ENCODE results near the gene UNC13A. TPM values are rescaled to one million over a fixed set of nuclear protein-coding genes. Genes with fewer than 3 reads are reported as not detected.
A peak's percentile ranks its signal among the peaks of the same experiment; 100 is the strongest.
"Not testable (repeated sequence)": the region's sequence is repeated elsewhere in the genome, so short reads cannot be mapped to it uniquely, and the experiment has no call there.

UNC13A gene
- total RNA-seq, 6 experiments from 2014 or later, result 0.07 to 0.71 (median 0.21) TPM

- no peak overlapping the region for H3K4me3 Mint-ChIP-seq
- H3K36me3 Mint-ChIP-seq (ENCODE audit: low read depth), result peaks cover 6% of the 10 kb centered on the region
- H3K4me1 Mint-ChIP-seq (ENCODE audit: low read depth), result no peaks in the 10 kb centered on the region
- no peak overlapping the region; the same call in 1 of the 2 replicates for H3K27ac Mint-ChIP-seq
- TF ChIP-seq, protein P1, sequence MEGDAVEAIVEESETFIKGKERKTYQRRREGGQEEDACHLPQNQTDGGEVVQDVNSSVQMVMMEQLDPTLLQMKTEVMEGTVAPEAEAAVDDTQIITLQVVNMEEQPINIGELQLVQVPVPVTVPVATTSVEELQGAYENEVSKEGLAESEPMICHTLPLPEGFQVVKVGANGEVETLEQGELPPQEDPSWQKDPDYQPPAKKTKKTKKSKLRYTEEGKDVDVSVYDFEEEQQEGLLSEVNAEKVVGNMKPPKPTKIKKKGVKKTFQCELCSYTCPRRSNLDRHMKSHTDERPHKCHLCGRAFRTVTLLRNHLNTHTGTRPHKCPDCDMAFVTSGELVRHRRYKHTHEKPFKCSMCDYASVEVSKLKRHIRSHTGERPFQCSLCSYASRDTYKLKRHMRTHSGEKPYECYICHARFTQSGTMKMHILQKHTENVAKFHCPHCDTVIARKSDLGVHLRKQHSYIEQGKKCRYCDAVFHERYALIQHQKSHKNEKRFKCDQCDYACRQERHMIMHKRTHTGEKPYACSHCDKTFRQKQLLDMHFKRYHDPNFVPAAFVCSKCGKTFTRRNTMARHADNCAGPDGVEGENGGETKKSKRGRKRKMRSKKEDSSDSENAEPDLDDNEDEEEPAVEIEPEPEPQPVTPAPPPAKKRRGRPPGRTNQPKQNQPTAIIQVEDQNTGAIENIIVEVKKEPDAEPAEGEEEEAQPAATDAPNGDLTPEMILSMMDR (IDR thresholded peaks at IDR 0.05), result no peak
- H3K27me3 Mint-ChIP-seq (ENCODE audit: insufficient read depth), result no peaks in the 10 kb centered on the region
- H3K9me3 Mint-ChIP-seq, result no peaks in the 10 kb centered on the region
- DNase-seq, result no peak
Observed at GRCh38 chr19:17570791-17571190, 117.4 kb downstream of the UNC13A start.

DNA sequence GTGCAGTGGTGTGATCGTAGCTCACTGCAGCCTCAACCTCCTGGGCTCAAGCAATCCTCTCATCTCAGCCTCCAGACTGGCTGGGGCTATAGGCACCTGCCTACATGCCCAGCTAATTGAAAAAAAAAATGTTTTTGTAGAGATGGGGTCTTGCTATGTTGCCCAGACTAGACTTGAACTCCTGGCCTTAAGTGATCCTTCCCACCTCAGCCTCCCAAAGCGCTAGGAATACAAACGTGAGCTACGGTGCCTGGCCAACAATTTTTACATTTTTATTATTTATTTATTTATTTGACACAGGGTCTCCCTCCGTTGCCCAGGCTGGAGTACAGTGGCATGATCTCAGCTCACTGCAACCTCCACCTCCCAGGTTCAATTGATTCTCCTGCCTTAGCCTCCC lies 117.9 kb downstream of the UNC13A start:
- H3K4me3 Mint-ChIP-seq; DNase-seq; H3K27ac Mint-ChIP-seq; H3K4me1 Mint-ChIP-seq (ENCODE audit: low read depth); H3K27me3 Mint-ChIP-seq (ENCODE audit: insufficient read depth); H3K36me3 Mint-ChIP-seq (ENCODE audit: low read depth); H3K9me3 Mint-ChIP-seq: not testable (repeated sequence)

DNA sequence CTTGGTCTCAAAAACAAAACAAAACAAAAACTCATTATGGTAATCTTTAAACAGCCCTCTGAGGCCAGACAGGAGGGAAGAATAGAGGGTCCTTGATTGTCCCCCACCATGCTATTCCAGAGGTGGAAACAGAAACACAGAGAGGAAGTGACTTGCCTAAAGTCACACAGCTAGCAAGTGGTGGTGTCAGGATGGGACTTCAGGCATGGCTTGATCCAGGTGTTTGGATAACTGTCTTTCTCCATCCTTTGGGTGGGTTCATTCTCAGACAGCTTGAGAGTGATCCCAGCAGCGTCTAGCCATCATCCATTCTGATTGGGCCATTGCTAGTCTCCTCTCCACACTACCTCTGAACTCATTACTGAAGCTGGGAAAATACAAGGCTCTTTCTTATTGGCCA lies 120.2 kb downstream of the UNC13A start:
- TF ChIP-seq, protein P1 (IDR thresholded peaks at IDR 0.05), result no peak
- Mint-ChIP-seq H3K36me3 (ENCODE audit: low read depth) (peaks cover 12% of the 10 kb centered on the region), H3K4me1 (ENCODE audit: low read depth) (no peaks in the 10 kb centered on the region), H3K4me3 (no peak overlapping the region), H3K27me3 (ENCODE audit: insufficient read depth) (peaks cover 4% of the 10 kb centered on the region; the same call in 1 of the 2 replicates), H3K27ac (no peak overlapping the region), H3K9me3 (no peaks in the 10 kb centered on the region)
- no peak for DNase-seq

- H3K27me3 Mint-ChIP-seq (ENCODE audit: insufficient read depth), result peaks cover 4% of the 10 kb centered on the region; the same call in 1 of the 2 replicates
- peak overlapping the region; percentile 29; the same call in 1 of the 2 replicates for H3K27ac Mint-ChIP-seq
- DNase-seq, result peak; percentile 10
- no peaks in the 10 kb centered on the region for H3K9me3 Mint-ChIP-seq
- peaks cover 5% of the 10 kb centered on the region for H3K36me3 Mint-ChIP-seq (ENCODE audit: low read depth)
- TF ChIP-seq, protein P1 (IDR thresholded peaks at IDR 0.05), result no peak
- H3K4me1 Mint-ChIP-seq (ENCODE audit: low read depth), result peaks cover under 1% of the 10 kb centered on the region; the same call in 1 of the 2 replicates
- no peak overlapping the region for H3K4me3 Mint-ChIP-seq
Observed at GRCh38 chr19:17565611-17566010, 122.5 kb downstream of the UNC13A start.

DNA sequence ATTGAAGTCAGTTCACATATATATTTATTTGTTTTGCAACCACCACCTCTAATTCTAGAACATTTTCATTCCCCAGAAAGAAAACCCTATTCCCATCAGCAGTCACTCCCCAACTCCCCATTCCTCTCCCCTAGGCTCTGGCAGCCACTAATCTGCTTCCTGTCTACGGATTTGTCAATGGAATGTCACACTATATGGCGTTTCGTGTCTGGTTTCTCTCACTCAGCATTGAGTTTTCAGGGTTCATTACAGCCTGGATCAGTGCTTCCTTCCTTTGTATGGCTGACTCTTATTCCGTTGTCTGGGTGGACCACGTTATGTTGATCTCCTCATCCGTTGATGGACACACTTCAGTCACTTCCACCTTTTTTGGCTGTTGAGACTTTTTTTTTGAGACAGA lies 123.4 kb downstream of the UNC13A start:
- TF ChIP-seq, protein P1 (IDR thresholded peaks at IDR 0.05), result no peak
- Mint-ChIP-seq H3K27ac (no peak overlapping the region), H3K36me3 (ENCODE audit: low read depth) (peaks cover 12% of the 10 kb centered on the region)

GRCh38 chr19:17562561-17562960 lies 125.6 kb downstream of the UNC13A start:
- Mint-ChIP-seq H3K4me1 (ENCODE audit: low read depth) (peaks cover 14% of the 10 kb centered on the region), H3K27me3 (ENCODE audit: insufficient read depth) (peaks cover 4% of the 10 kb centered on the region; the same call in 1 of the 2 replicates), H3K9me3 (no peaks in the 10 kb centered on the region), H3K4me3 (no peak overlapping the region), H3K36me3 (ENCODE audit: low read depth) (peaks cover 12% of the 10 kb centered on the region), H3K27ac (no peak overlapping the region)
- DNase-seq, result no peak
- TF ChIP-seq, protein P1 (IDR thresholded peaks at IDR 0.05), result no peak

More for the DNA sequence above, 123.4 kb downstream of the UNC13A start:
- DNase-seq, result no peak
- H3K4me3 Mint-ChIP-seq, result no peak overlapping the region
- no peaks in the 10 kb centered on the region for H3K9me3 Mint-ChIP-seq
- peaks cover 9% of the 10 kb centered on the region for H3K4me1 Mint-ChIP-seq (ENCODE audit: low read depth)
- peaks cover 4% of the 10 kb centered on the region; the same call in 1 of the 2 replicates for H3K27me3 Mint-ChIP-seq (ENCODE audit: insufficient read depth)

All from HFFc6 (cell line).